Mesenchymal stem cell (in vitro differentiated cells and primary cell): ENCODE data around the gene TMC2.

Experiments
- DNase-seq: peaks from one replicate; pipeline ENCODE4 v3.0.0-alpha.2; 2013
- H2AFZ ChIP-seq: one replicate; pipeline ENCODE4 v1.6.1; 2013; ENCODE audit warnings: low read depth, mild to moderate bottlenecking, control low read depth, inconsistent platforms, low read length, moderate library complexity
- H2AK5ac ChIP-seq: 2 replicates; pipeline ENCODE4 v1.6.1; 2013; ENCODE audit warnings: low read length, moderate library complexity, mild to moderate bottlenecking, inconsistent platforms; ENCODE audit not compliant: severe bottlenecking
- H2BK120ac ChIP-seq: one replicate; pipeline ENCODE4 v1.6.1; 2013; ENCODE audit warnings: low read depth, mild to moderate bottlenecking, inconsistent platforms, low read length, moderate library complexity
- H2BK12ac ChIP-seq, 2 experiments: one replicate each; pipeline ENCODE4 v1.6.1; 2013; ENCODE audit warnings: inconsistent platforms in 2 of 2, low read length in 2 of 2, mild to moderate bottlenecking in 2 of 2, moderate library complexity in 2 of 2, control low read depth in 1 of 2
- H2BK15ac ChIP-seq: one replicate; pipeline ENCODE4 v1.6.1; 2013; ENCODE audit warnings: mild to moderate bottlenecking, low read depth, inconsistent platforms; ENCODE audit not compliant: poor library complexity, severe bottlenecking
- H2BK5ac ChIP-seq: 2 replicates; pipeline ENCODE4 v1.6.1; 2013; ENCODE audit warnings: low read depth, mild to moderate bottlenecking, low read length, control low read depth, inconsistent platforms; ENCODE audit not compliant: poor library complexity, severe bottlenecking
- H3K14ac ChIP-seq, 2 experiments: one replicate each; pipeline ENCODE4 v1.6.1; 2013; ENCODE audit warnings: inconsistent platforms in 2 of 2, low read length in 2 of 2, control low read depth in 1 of 2, mild to moderate bottlenecking in 1 of 2, moderate library complexity in 1 of 2
- H3K18ac ChIP-seq, 2 experiments: one replicate each; pipeline ENCODE4 v1.6.1; 2013; ENCODE audit warnings: inconsistent platforms in 2 of 2, low read length in 2 of 2, control low read depth in 1 of 2, low read depth in 1 of 2, mild to moderate bottlenecking in 1 of 2
- H3K23ac ChIP-seq, 2 experiments: one replicate each; pipeline ENCODE4 v1.6.1; 2013; ENCODE audit warnings: inconsistent platforms in 2 of 2, low read length in 2 of 2, mild to moderate bottlenecking in 2 of 2, moderate library complexity in 2 of 2, control low read depth in 1 of 2
- H3K27ac ChIP-seq: 2 replicates; pipeline ENCODE4 v1.5.1; 2013; ENCODE audit warnings: mild to moderate bottlenecking, moderate library complexity, low read length, control low read depth, inconsistent platforms; ENCODE audit not compliant: poor library complexity, severe bottlenecking
- H3K27me3 ChIP-seq, 2 experiments: 2 replicates each; pipeline versions ENCODE4 v1.6.1 to v1.7.0; 2013; ENCODE audit warnings: low read length in 2 of 2, mild to moderate bottlenecking in 2 of 2, moderate library complexity in 2 of 2, control low read depth in 1 of 2, inconsistent platforms in 1 of 2; ENCODE audit not compliant: control insufficient read depth in 1 of 2, insufficient read depth in 1 of 2
- H3K36me3 ChIP-seq, 2 experiments: 2 replicates each; pipeline versions ENCODE4 v1.6.1 to v1.7.0; 2013; ENCODE audit warnings: low read length in 2 of 2, control low read depth in 1 of 2, inconsistent platforms in 1 of 2, low read depth in 1 of 2, mild to moderate bottlenecking in 1 of 2; ENCODE audit not compliant: insufficient read depth in 2 of 2, control insufficient read depth in 1 of 2
- H3K4ac ChIP-seq, 2 experiments: one replicate each; pipeline ENCODE4 v1.6.1; 2013; ENCODE audit warnings: inconsistent platforms in 2 of 2, low read length in 2 of 2, mild to moderate bottlenecking in 2 of 2, moderate library complexity in 2 of 2, control low read depth in 1 of 2, low read depth in 1 of 2
- H3K4me1 ChIP-seq: 2 replicates; pipeline ENCODE4 v1.6.1; 2013; ENCODE audit warnings: low read depth, low read length, control low read depth; ENCODE audit not compliant: control insufficient read depth, insufficient read depth
- H3K4me2 ChIP-seq: 2 replicates; pipeline ENCODE4 v1.6.1; 2013; ENCODE audit warnings: low read length, mild to moderate bottlenecking, inconsistent platforms; ENCODE audit not compliant: poor library complexity, severe bottlenecking
- H3K4me3 ChIP-seq, 2 experiments: 2 replicates each; pipeline versions ENCODE4 v1.5.1 to v1.7.0; 2013; ENCODE audit warnings: low read length in 2 of 2, mild to moderate bottlenecking in 2 of 2, control low read depth in 1 of 2, low read depth in 1 of 2; ENCODE audit not compliant: insufficient read depth in 1 of 2
- H3K79me1 ChIP-seq: replicated peaks from 2 replicates; pipeline ENCODE4 v1.6.1; 2013; ENCODE audit warnings: mild to moderate bottlenecking, control low read depth, low read length, inconsistent platforms; ENCODE audit not compliant: poor library complexity, severe bottlenecking
- H3K9ac ChIP-seq: 2 replicates; pipeline ENCODE4 v1.7.0; 2013; ENCODE audit warnings: mild to moderate bottlenecking, low read length, moderate library complexity
- H3K9me3 ChIP-seq: 2 replicates; pipeline ENCODE4 v1.7.0; 2013; ENCODE audit warnings: mild to moderate bottlenecking, low read length; ENCODE audit not compliant: control insufficient read depth
- H4K8ac ChIP-seq: one replicate; pipeline ENCODE4 v1.6.1; 2013; ENCODE audit warnings: inconsistent platforms, mild to moderate bottlenecking, low read length, moderate library complexity
- H4K91ac ChIP-seq: one replicate; pipeline ENCODE4 v1.6.1; 2013; ENCODE audit warnings: mild to moderate bottlenecking, low read length, inconsistent platforms
- WGBS: methylation state at CpG from one replicate; pipeline ENCODE4 v1.1.7; 2013; ENCODE audit warnings: mixed read lengths; 5-methylcytosine and 5-hydroxymethylcytosine counted together

TMC2 gene

DNA sequence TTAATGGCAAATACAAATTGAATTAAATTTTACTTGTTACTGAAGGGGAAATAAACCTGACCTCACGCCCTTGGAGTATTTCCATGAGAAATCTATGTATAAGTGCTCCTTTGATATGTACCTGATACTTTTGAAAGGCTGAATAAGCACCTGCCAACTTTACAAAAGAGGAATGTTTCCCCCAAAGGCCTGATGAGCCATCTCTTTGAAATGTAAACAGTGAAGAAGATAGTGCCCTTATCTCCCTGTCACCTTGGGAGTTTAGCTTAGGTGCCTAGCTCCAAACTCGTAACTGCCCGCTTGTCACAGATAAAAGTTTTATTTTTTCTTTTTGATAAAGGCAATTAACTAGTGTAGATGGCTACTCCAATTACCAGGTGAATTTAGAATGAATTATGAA lies 26.6 kb upstream of the TMC2 start:
- peak overlapping the region; percentile 98 for H3K9ac ChIP-seq

DNA sequence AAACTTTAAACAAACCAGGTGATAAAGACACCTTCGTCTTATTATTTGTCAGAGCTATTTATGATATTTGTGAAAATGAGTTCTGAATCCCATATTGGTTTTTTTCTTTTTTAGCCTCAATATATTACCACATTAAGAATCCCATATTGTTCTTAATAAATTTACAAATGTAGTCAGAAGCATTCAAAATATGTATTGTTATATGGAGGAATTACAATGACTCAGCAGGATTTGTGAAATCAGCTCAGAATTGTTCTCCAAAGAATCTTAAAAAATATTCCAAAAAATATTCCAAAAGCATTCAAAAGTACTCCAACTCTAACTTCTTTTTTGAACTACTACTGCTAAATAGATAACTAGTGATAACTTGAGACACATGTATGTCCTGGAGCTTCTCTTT lies 21.2 kb upstream of the TMC2 start:
- Histone ChIP-seq H3K4ac (no peak overlapping the region), H3K9ac (no peak overlapping the region), H3K4me2 (no peak overlapping the region), H2BK15ac (no peak overlapping the region), H2AFZ (no peak overlapping the region), H2BK120ac (no peak overlapping the region), H3K23ac (no peak overlapping the region), H2BK5ac (no peak overlapping the region), H4K91ac (no peak overlapping the region), H3K27ac (no peak overlapping the region), H2AK5ac (no peak overlapping the region), H3K18ac (no peak overlapping the region), H3K9me3 (no peaks in the 10 kb centered on the region), H3K27me3 (no peaks in the 10 kb centered on the region), H3K4me1 (no peaks in the 10 kb centered on the region), H4K8ac (no peak overlapping the region), H2BK12ac (no peak overlapping the region), H3K4me3 (no peak overlapping the region), H3K36me3 (no peaks in the 10 kb centered on the region), H3K79me1 (no peaks in the 10 kb centered on the region), H3K14ac (no peak overlapping the region)
- no CpG with 5 or more reads among the region's 1 CpG for WGBS
- DNase-seq, result no peak

More for the DNA sequence above, 26.6 kb upstream of the TMC2 start:
- Histone ChIP-seq H3K4me1 (peaks cover 13% of the 10 kb centered on the region), H3K79me1 (peaks cover 15% of the 10 kb centered on the region), H4K91ac (no peak overlapping the region), H3K4me2 (peak overlapping the region; percentile 83), H3K14ac (no peak overlapping the region), H3K27me3 (no peaks in the 10 kb centered on the region), H3K27ac (no peak overlapping the region), H2AK5ac (no peak overlapping the region), H3K4me3 (peak overlapping the region in 1 of 2 experiments; percentile 98), H3K9me3 (no peaks in the 10 kb centered on the region), H2BK5ac (no peak overlapping the region), H2BK12ac (no peak overlapping the region), H2AFZ (no peak overlapping the region), H3K23ac (no peak overlapping the region), H2BK120ac (no peak overlapping the region), H4K8ac (no peak overlapping the region), H3K18ac (no peak overlapping the region), H3K4ac (no peak overlapping the region), H3K36me3 (no peaks in the 10 kb centered on the region), H2BK15ac (no peak overlapping the region)
- no peak for DNase-seq
- 100% methylated on average over 1 of the region's 3 CpGs for WGBS

DNA sequence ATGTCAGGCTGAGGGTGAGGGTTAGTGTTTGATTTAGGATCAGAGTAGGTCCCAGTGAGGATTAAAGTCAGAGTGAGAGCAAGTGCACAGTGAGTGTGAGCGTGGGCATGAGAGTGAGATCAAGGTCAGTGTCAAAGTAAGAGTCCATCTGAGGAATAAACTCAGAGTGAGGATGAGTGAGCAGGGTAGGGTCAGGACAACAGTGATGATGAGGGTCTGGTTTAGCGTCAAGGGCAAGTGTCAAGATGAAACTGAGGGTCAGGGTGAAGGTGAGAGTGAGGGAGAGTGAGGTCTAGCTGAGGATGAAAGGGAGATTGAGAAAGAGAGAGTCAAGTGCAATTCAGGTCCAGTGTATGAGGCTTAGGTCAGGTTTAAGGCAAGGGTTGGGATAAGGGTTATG lies 20.0 kb upstream of the TMC2 start:
- DNase-seq, result no peak
- Histone ChIP-seq H2BK12ac (no peak overlapping the region), H3K4me2 (no peak overlapping the region), H4K8ac (no peak overlapping the region), H3K27me3 (no peaks in the 10 kb centered on the region), H2BK5ac (no peak overlapping the region), H3K9me3 (no peaks in the 10 kb centered on the region), H2BK15ac (no peak overlapping the region), H2AFZ (no peak overlapping the region), H3K9ac (no peak overlapping the region), H3K27ac (no peak overlapping the region), H3K79me1 (no peaks in the 10 kb centered on the region), H3K14ac (no peak overlapping the region), H3K4me3 (no peak overlapping the region), H3K4me1 (no peaks in the 10 kb centered on the region), H3K36me3 (no peaks in the 10 kb centered on the region), H2AK5ac (no peak overlapping the region), H2BK120ac (no peak overlapping the region), H4K91ac (no peak overlapping the region), H3K4ac (no peak overlapping the region), H3K23ac (no peak overlapping the region), H3K18ac (no peak overlapping the region)
- 52% methylated on average over 2 of the region's 2 CpGs for WGBS

DNA sequence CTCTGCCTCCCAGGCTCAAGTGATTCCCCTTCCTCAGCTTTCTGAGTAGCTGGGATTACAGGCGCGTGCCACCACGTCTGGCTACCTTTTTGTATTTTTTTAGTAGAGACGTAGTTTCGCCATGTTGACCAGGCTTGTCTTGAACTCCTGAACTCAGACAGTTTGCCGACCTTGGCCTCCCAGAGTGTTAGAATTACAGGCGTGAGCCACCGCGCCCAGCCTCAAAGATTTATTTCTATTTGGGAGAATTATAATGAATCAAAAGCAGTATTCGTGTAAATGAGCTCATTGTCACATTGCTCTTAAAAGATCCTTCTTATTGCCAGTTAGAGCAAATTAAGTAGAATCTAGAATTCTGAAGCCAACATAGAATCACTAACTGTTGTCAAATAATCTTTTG lies 18.3 kb upstream of the TMC2 start:
- DNase-seq, result no peak
- Histone ChIP-seq H2BK12ac (no peak overlapping the region), H3K36me3 (no peaks in the 10 kb centered on the region), H3K14ac (no peak overlapping the region), H3K79me1 (no peaks in the 10 kb centered on the region), H3K4ac (no peak overlapping the region), H3K23ac (no peak overlapping the region), H2AFZ (no peak overlapping the region), H3K9me3 (no peaks in the 10 kb centered on the region), H3K27me3 (no peaks in the 10 kb centered on the region), H4K91ac (no peak overlapping the region), H2BK120ac (no peak overlapping the region), H3K4me3 (no peak overlapping the region), H3K9ac (no peak overlapping the region), H3K27ac (no peak overlapping the region), H2BK5ac (no peak overlapping the region), H2AK5ac (no peak overlapping the region), H3K4me2 (no peak overlapping the region), H3K4me1 (no peaks in the 10 kb centered on the region), H2BK15ac (no peak overlapping the region), H3K18ac (no peak overlapping the region), H4K8ac (no peak overlapping the region)
- WGBS, result 92% methylated on average over 10 of the region's 10 CpGs
